AG04449 (cell line): ENCODE data around the gene CCP110.

Experiments used
- CTCF ChIA-PET: fragments of 350-600 bp; formaldehyde crosslinking; extraction: SDS; loops from one replicate; lab custom pipeline; 2021; ENCODE audit warnings: antibody characterized with exemption; lab: Yijun Ruan, JAX
- POLR2A ChIA-PET: fragments of 400-600, 350-600 bp; formaldehyde crosslinking; extraction: SDS; loops from one replicate; lab custom pipeline; 2020; ENCODE audit warnings: antibody characterized with exemption, inconsistent platforms; lab: Yijun Ruan, JAX
- DNase-seq: peaks from one replicate; pipeline ENCODE4 v3.0.0-alpha.2; 2010; ENCODE audit warnings: low read depth, low spot score
- H3K4me3 ChIP-seq: 2 replicates; pipeline ENCODE4 v1.5.1; 2011; ENCODE audit warnings: low read depth, mild to moderate bottlenecking, control low read depth, low read length
- TF ChIP-seq, protein P1 (sequence below): IDR thresholded peaks from one replicate; pipeline ENCODE4 v1.5.1; 2011; ENCODE audit warnings: mild to moderate bottlenecking, moderate library complexity, low read length, control low read depth, inconsistent platforms; ENCODE audit not compliant: insufficient read depth; ENCODE audit errors: missing control alignments

Gene CCP110

GRCh38 chr16:19490619-19491018 lies 33.1 kb upstream of the CCP110 start:
- H3K4me3 ChIP-seq = no peak overlapping the region
- TF ChIP-seq, protein P1, sequence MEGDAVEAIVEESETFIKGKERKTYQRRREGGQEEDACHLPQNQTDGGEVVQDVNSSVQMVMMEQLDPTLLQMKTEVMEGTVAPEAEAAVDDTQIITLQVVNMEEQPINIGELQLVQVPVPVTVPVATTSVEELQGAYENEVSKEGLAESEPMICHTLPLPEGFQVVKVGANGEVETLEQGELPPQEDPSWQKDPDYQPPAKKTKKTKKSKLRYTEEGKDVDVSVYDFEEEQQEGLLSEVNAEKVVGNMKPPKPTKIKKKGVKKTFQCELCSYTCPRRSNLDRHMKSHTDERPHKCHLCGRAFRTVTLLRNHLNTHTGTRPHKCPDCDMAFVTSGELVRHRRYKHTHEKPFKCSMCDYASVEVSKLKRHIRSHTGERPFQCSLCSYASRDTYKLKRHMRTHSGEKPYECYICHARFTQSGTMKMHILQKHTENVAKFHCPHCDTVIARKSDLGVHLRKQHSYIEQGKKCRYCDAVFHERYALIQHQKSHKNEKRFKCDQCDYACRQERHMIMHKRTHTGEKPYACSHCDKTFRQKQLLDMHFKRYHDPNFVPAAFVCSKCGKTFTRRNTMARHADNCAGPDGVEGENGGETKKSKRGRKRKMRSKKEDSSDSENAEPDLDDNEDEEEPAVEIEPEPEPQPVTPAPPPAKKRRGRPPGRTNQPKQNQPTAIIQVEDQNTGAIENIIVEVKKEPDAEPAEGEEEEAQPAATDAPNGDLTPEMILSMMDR = no peak
- ChIA-PET POLR2A (no interaction called here), CTCF (no interaction called here)
- no peak for DNase-seq

DNA sequence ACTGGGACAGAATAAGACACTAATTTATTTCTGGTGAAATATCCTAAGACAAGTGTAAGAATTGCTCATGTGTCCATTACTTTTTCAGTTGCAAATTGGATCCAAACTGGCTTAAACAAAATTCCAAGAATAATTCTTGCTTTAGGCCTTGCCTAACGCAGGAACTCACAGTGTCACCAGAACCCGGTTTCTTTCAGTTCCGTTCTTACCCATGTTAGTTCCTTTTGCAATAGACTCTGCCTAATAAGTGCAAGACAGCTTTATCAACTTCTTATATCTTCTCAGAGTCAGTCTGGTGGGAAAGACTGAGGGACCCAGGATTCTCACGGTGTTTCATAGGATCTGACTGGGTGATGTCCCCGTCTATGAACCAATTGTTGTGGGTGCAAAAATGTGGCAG lies 26.6 kb upstream of the CCP110 start:
- ChIA-PET POLR2A (no interaction called here), CTCF (no interaction called here)
- TF ChIP-seq, protein P1 = no peak
- no peak for DNase-seq
- no peak overlapping the region for H3K4me3 ChIP-seq

DNA sequence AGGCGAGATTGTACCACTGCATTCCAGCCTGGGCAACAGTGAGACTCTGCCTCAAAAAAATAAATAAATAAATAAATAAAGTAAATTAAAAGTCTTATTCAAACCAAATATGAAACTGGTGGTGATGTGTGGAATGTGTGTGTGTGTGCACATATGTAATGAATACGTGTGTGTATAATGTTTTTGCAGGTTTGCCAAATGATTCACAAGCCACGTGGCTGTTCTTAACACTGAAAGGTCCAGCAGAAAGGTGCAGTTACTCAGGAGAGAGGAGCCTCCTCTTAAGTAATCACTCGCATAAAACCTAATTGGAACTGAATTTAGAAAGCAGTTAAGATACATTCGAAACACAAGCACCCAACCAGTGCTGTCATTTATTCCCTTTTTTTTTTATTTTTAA lies 24.7 kb upstream of the CCP110 start:
- DNase-seq = no peak
- POLR2A ChIA-PET = no interaction called here
- TF ChIP-seq, protein P1 = no peak
- H3K4me3 ChIP-seq = no peak overlapping the region
- CTCF ChIA-PET = no interaction called here

DNA sequence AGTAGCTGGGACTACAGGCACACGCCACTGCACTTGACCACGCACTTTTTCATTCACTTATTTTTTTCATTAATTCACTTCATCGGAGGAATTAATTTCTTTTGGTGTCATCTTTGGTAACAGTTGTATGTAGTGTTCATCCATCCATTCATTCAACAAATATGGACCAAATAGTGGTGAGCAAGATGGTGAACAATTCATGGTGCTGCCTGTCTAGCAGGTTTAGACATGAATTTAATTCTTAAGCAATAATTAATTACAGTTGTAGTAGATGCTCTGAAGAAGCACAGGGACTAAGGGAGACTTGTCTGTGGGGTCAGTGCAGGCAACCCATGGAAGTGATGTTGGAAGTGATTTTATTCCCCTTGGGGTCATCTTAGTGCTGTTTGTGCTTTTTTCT lies 24.3 kb upstream of the CCP110 start:
- ChIA-PET POLR2A (no interaction called here), CTCF (no interaction called here)
- H3K4me3 ChIP-seq = no peak overlapping the region
- DNase-seq = no peak
- TF ChIP-seq, protein P1 = no peak

DNA sequence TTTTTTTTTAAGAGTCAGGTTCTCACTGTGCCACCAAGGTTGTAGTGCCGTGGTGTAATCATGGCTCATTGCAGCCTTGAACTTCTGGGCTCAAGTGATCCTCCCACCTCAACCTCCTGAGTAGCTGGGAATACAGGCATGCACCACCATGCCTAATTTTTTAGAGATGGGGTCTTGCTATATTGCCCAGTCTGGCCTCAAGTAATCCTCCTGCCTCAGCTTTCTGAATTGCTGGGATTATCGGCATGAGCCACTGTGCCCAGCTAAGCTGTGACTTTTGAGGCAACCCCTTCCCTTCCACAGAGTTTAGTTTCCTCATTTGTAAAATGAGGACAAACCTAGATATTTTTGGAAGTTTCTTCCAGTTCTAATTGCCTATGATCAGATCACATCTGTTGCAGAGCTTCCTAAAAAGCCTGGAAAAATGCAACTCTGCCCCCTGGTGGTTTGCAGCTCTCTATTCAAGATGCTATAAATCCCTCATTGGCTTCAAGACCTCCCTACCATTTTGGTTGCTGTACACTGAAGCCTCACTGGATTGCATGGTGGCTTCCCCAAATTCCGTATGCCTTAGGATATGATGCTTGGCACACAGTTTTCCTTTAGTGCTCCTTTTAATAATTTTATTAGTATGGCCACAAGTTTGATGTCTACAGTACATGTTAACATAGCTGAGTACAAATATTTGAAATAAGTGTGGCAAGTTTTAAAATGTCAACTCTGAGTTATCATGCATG lies 21.2 kb upstream of the CCP110 start:
- POLR2A ChIA-PET = interaction anchor here (1.0 kb wide), 1 partner anchor 19 kb away, joined by 3 read pairs; no protein-coding TSS in a partner anchor
- TF ChIP-seq, protein P1 = peak; percentile 68
- CTCF ChIA-PET = interaction anchor here (0.6 to 5.2 kb wide), 25 partner anchors 9 to 430 kb away, joined by 3 to 102 read pairs (median 4); partner anchors contain the start of genes CCP110 and GDE1
- no peak overlapping the region for H3K4me3 ChIP-seq
- DNase-seq = no peak

- DNase-seq = no peak
- H3K4me3 ChIP-seq = no peak overlapping the region
- POLR2A ChIA-PET = interaction anchor here (1.0 kb wide), 1 partner anchor 18 kb away, joined by 3 read pairs; no protein-coding TSS in a partner anchor
- TF ChIP-seq, protein P1 = no peak
- CTCF ChIA-PET = interaction anchor here (0.9 to 5.2 kb wide), 17 partner anchors 10 to 520 kb away, joined by 3 to 102 read pairs (median 4); partner anchors contain the start of genes CCP110, GDE1 and TMC7
Measured at GRCh38 chr16:19503461-19504075, 20.2 kb upstream of the CCP110 start.
